HG02588 (cell line): Measurements from ENCODE around the gene CD37.
"Not testable (repeated sequence)": the region's sequence is repeated elsewhere in the genome, so short reads cannot be mapped to it uniquely, and the experiment has no call there.

Experiments used
- ATAC-seq: cut with Tn5 transposase; IDR thresholded peaks from one replicate; pipeline ENCODE4 v1.9.1; 2021; ENCODE audit warnings: mild to moderate bottlenecking, moderate library complexity; ENCODE audit not compliant: unreplicated experiment

Gene CD37

GRCh38 chr19:49335071-49335783 lies at the start of gene CD37:
Gene CD37, plus strand, starts transcription at chr19:49335406. Its CDS starts 135 bp downstream, at chr19:49335541.
- ATAC-seq = no peak

GRCh38 chr19:49287141-49287770 lies 48.0 kb upstream of the CD37 start:
- ATAC-seq = no peak

GRCh38 chr19:49288205-49288604 lies 47.0 kb upstream of the CD37 start:
- ATAC-seq = not testable (repeated sequence)

GRCh38 chr19:49289286-49289685 lies 45.9 kb upstream of the CD37 start:
- not testable (repeated sequence) for ATAC-seq

- ATAC-seq = no peak
Measured at GRCh38 chr19:49290517-49290916, 44.7 kb upstream of the CD37 start.

- no peak for ATAC-seq
Measured at GRCh38 chr19:49294401-49294800, 40.8 kb upstream of the CD37 start.

GRCh38 chr19:49295208-49295880 lies 39.9 kb upstream of the CD37 start:
- ATAC-seq = no peak

- ATAC-seq = no peak
Measured at GRCh38 chr19:49297403-49297802, 37.8 kb upstream of the CD37 start.

- ATAC-seq = not testable (repeated sequence)
Measured at GRCh38 chr19:49298653-49299052, 36.6 kb upstream of the CD37 start.

- no peak for ATAC-seq
Measured at GRCh38 chr19:49301165-49301865, 33.9 kb upstream of the CD37 start.

GRCh38 chr19:49301866-49302252 lies 33.3 kb upstream of the CD37 start:
- no peak for ATAC-seq

GRCh38 chr19:49306734-49307133 lies 28.5 kb upstream of the CD37 start:
- ATAC-seq = not testable (repeated sequence)

GRCh38 chr19:49309087-49309486 lies 26.1 kb upstream of the CD37 start:
- no peak for ATAC-seq

GRCh38 chr19:49315111-49315510 lies 20.1 kb upstream of the CD37 start:
- no peak for ATAC-seq

- no peak for ATAC-seq
Measured at GRCh38 chr19:49316284-49316683, 18.9 kb upstream of the CD37 start.

- ATAC-seq = no peak
Measured at GRCh38 chr19:49318296-49318695, 16.9 kb upstream of the CD37 start.

- no peak for ATAC-seq
Measured at GRCh38 chr19:49324801-49325576, 10.2 kb upstream of the CD37 start, which contains the start of gene SLC6A16. Gene SLC6A16, minus strand, starts transcription at chr19:49325191. Its CDS starts 13,844 bp downstream, at chr19:49311347.

- not testable (repeated sequence) for ATAC-seq
Measured at GRCh38 chr19:49325756-49326155, 9.4 kb upstream of the CD37 start.

GRCh38 chr19:49326165-49326704 lies 9.0 kb upstream of the CD37 start:
- ATAC-seq = no peak

GRCh38 chr19:49327878-49328544 lies 7.2 kb upstream of the CD37 start:
- no peak for ATAC-seq
